SK-N-MC (cell line): ENCODE measurements around the gene ZDHHC7.
"Not testable (repeated sequence)": the region's sequence is repeated elsewhere in the genome, so short reads cannot be mapped to it uniquely, and the experiment has no call there.

Source experiments
- DNase-seq: peaks from one replicate; pipeline ENCODE4 v3.0.0-alpha.2; 2011; ENCODE audit warnings: low read depth, low spot score
- H3K27ac ChIP-seq: fragments of 200-600 bp; sonication (generic); 2 replicates; pipeline ENCODE4 v1.5.1; 2016; ENCODE audit warnings: mixed run types
- H3K36me3 ChIP-seq: fragments of 200-600 bp; sonication (generic); 2 replicates; pipeline ENCODE4 v1.6.1; 2017; ENCODE audit warnings: antibody characterized with exemption, low read length, mixed read lengths; ENCODE audit not compliant: insufficient read depth
- H3K4me3 ChIP-seq: fragments of 200-600 bp; sonication (generic); 2 replicates; pipeline ENCODE4 v1.5.1; 2016
- H3K9ac ChIP-seq: fragments of 200-600 bp; sonication (generic); 2 replicates; pipeline ENCODE4 v1.8.0; 2017; ENCODE audit warnings: mixed run types, mixed read lengths; ENCODE audit not compliant: insufficient read length
- H3K9me3 ChIP-seq: fragments of 200-600 bp; sonication (generic); 2 replicates; pipeline ENCODE4 v1.6.1; 2017; ENCODE audit warnings: low read depth, mild to moderate bottlenecking, antibody characterized with exemption, low read length, moderate library complexity, mixed read lengths
- EZH2 ChIP-seq: fragments of 200-600 bp; sonication (generic); IDR thresholded peaks from one replicate; pipeline ENCODE4 v1.6.1; 2017; ENCODE audit warnings: antibody characterized with exemption
- FOXP2 ChIP-seq: optimal IDR thresholded peaks from 2 replicates; pipeline ENCODE3; 2011; ENCODE audit warnings: mild to moderate bottlenecking, moderate library complexity; ENCODE audit not compliant: insufficient read depth; ENCODE audit errors: extremely low read length, control extremely low read depth
- POLR2AphosphoS5 ChIP-seq: IDR thresholded peaks from 2 replicates; pipeline ENCODE4 v1.6.1; 2012; ENCODE audit warnings: mild to moderate bottlenecking, low read depth, low read length, borderline replicate concordance

Gene ZDHHC7

GRCh38 chr16:84947996-84948850 lies 63.1 kb downstream of the ZDHHC7 start:
- Histone ChIP-seq H3K27ac (no peak overlapping the region), H3K36me3 (no peaks in the 10 kb centered on the region), H3K9ac (no peak overlapping the region), H3K9me3 (no peaks in the 10 kb centered on the region), H3K4me3 (no peak overlapping the region)
- DNase-seq: no peak
- TF ChIP-seq EZH2 (no peak), POLR2AphosphoS5 (no peak), FOXP2 (no peak)

- DNase-seq: no peak
- Histone ChIP-seq H3K27ac (no peak overlapping the region), H3K9ac (no peak overlapping the region), H3K36me3 (no peaks in the 10 kb centered on the region), H3K9me3 (no peaks in the 10 kb centered on the region), H3K4me3 (no peak overlapping the region)
- no peak for TF ChIP-seq POLR2AphosphoS5
Measured at GRCh38 chr16:84947022-84947421, 64.3 kb downstream of the ZDHHC7 start.

DNA sequence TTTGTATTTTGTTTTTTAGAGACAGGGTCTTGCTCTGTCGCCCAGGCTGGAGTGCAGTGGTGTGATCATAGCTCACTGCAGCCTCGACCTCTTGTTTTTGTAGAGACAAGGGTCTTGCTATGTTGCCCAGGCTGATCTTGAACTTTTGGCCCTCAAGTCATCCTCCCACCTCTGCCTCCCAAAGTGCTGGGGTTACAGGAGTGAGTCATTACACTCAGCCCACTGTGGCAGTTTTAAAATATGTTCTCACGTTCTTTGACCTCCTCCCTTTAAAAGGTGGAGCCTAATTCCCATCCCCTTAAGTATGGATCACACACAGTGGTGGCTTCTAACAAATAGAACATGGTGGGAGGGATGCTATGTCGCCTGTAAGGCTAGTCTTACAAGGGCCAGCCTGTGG lies 67.7 kb downstream of the ZDHHC7 start:
- H3K4me3 ChIP-seq: no peak overlapping the region
- H3K9ac ChIP-seq: no peak overlapping the region
- H3K27ac ChIP-seq: no peak overlapping the region
- no peak for DNase-seq
- no peaks in the 10 kb centered on the region for H3K9me3 ChIP-seq
- H3K36me3 ChIP-seq: no peaks in the 10 kb centered on the region
- TF ChIP-seq FOXP2 (no peak), EZH2 (no peak), POLR2AphosphoS5 (no peak)

GRCh38 chr16:84942786-84943185 lies 68.5 kb downstream of the ZDHHC7 start:
- TF ChIP-seq EZH2: no peak
- TF ChIP-seq POLR2AphosphoS5: no peak
- TF ChIP-seq FOXP2: no peak
- no peak overlapping the region for H3K27ac ChIP-seq
- no peaks in the 10 kb centered on the region for H3K36me3 ChIP-seq
- DNase-seq: no peak
- no peak overlapping the region for H3K9ac ChIP-seq
- no peaks in the 10 kb centered on the region for H3K9me3 ChIP-seq
- H3K4me3 ChIP-seq: no peak overlapping the region

DNA sequence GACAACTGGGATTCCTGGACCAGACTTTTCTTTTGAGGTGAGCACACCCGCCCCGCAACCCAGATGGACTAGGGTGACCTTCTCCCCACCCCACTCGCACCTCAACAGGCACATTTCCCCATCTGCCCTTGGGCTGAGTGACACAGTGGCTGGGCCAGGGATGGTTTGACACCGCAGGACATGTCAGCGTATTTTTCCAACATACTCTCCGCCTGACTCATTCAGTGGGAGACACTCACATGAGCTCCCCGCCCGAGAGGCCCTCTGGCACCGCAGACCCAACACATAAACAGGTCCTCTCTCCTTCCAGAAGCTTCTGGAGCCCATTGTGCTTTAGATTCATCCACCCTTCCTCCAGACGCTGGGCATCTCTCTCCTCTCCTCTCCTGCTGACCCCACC lies 69.4 kb downstream of the ZDHHC7 start:
- Histone ChIP-seq H3K4me3 (no peak overlapping the region), H3K36me3 (no peaks in the 10 kb centered on the region), H3K27ac (no peak overlapping the region), H3K9ac (no peak overlapping the region), H3K9me3 (no peaks in the 10 kb centered on the region)
- TF ChIP-seq EZH2 (no peak), FOXP2 (no peak), POLR2AphosphoS5 (no peak)
- DNase-seq: no peak

GRCh38 chr16:84940670-84941551 lies 70.4 kb downstream of the ZDHHC7 start:
- Histone ChIP-seq H3K27ac (no peak overlapping the region), H3K9me3 (no peaks in the 10 kb centered on the region)
- no peak for DNase-seq

GRCh38 chr16:84938616-84939015 lies 72.7 kb downstream of the ZDHHC7 start:
- H3K4me3 ChIP-seq, H3K9ac ChIP-seq, H3K27ac ChIP-seq, DNase-seq, H3K36me3 ChIP-seq, H3K9me3 ChIP-seq: not testable (repeated sequence)

More at GRCh38 chr16:84940670-84941551, 70.4 kb downstream of the ZDHHC7 start:
- TF ChIP-seq FOXP2 (no peak), POLR2AphosphoS5 (no peak), EZH2 (no peak)
- no peak overlapping the region for H3K9ac ChIP-seq
- no peaks in the 10 kb centered on the region for H3K36me3 ChIP-seq
- H3K4me3 ChIP-seq: no peak overlapping the region

DNA sequence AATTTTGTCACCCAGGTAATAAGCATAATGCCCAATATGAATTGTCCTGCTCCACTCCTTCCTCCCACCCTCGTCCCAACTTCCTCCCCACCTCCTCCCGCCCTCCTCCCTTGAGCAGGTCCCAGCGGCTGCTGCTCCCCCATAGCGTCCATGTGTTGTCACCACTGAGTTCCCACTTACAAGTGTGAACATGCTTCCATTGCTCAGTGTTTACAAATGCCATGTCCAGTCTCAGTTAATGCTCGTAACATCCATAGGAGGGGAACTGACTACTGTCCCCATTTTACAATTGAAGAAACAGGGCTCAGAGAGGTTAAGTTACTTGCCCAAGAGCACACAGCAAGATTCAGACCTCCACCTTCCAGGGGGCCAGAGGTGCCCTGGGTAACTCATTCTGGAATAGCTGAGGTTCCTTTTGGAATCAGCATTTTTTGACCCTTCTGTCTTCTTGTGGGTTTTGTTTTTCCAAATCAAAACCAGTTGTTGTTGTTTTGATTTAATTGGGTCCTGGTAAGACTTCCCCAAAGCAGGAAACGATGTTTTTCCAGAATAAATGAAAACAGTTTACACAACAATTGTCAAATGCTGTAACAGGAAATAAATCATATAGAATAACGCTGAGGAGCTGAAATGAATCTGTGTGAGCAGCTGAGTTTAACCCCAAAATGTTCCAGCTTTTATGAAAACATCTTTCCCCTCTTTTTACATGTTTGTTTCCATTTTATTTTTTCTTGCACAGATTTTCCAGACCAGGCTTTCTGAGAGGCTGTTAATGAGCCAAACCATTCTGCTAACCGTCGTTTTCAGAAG lies 73.9 kb downstream of the ZDHHC7 start:
- Histone ChIP-seq H3K9ac (no peak overlapping the region), H3K4me3 (no peak overlapping the region), H3K9me3 (no peaks in the 10 kb centered on the region), H3K36me3 (no peaks in the 10 kb centered on the region), H3K27ac (no peak overlapping the region)
- TF ChIP-seq EZH2: no peak
- no peak for TF ChIP-seq FOXP2
- no peak for TF ChIP-seq POLR2AphosphoS5
- no peak for DNase-seq
